CD14-positive monocyte (primary cell): Measurements from ENCODE around the gene FBXL20. TPM values are rescaled to one million over a fixed set of nuclear protein-coding genes. Genes with fewer than 3 reads are reported as not detected.
A peak's percentile ranks its signal among the peaks of the same experiment; 100 is the strongest.

Experiments used
- DNase-seq, 3 donors: peaks; one replicate each; pipeline ENCODE4 v3.0.0-alpha.2; 2011 to 2022
- H2AFZ ChIP-seq: 2 replicates; pipeline ENCODE4 v1.6.0; 2012; ENCODE audit warnings: mild to moderate bottlenecking, low read depth, low read length, inconsistent platforms; ENCODE audit not compliant: insufficient read depth, poor library complexity, severe bottlenecking
- H3K27ac ChIP-seq, 2 donors: 1 replicate in 1 of 2; 2 replicates in 1 of 2; pipeline ENCODE4 v1.5.1; 2012 to 2013; ENCODE audit warnings: low read length in 2 of 2, control low read depth in 1 of 2, inconsistent platforms in 1 of 2, low read depth in 1 of 2, mild to moderate bottlenecking in 1 of 2
- H3K27me3 ChIP-seq, 2 donors: one replicate each; pipeline versions ENCODE4 v1.6.0 to v1.6.1; 2011 to 2013; ENCODE audit warnings: low read length in 2 of 2; ENCODE audit not compliant: control insufficient read depth in 2 of 2, insufficient read depth in 2 of 2
- H3K36me3 ChIP-seq, 2 donors: replicated peaks in 1 of 2; 1 replicate in 1 of 2; 2 replicates in 1 of 2; pipeline versions ENCODE4 v1.5.1 to v1.6.1; 2012 to 2013; ENCODE audit warnings: low read length in 2 of 2, control low read depth in 1 of 2, inconsistent platforms in 1 of 2, mild to moderate bottlenecking in 1 of 2; ENCODE audit not compliant: insufficient read depth in 2 of 2, control insufficient read depth in 1 of 2
- H3K4me1 ChIP-seq, 2 donors: 1 replicate in 1 of 2; 2 replicates in 1 of 2; pipeline versions ENCODE4 v1.5.1 to v1.6.1; 2012 to 2013; ENCODE audit warnings: low read length in 2 of 2, control low read depth in 1 of 2, inconsistent platforms in 1 of 2, mild to moderate bottlenecking in 1 of 2, moderate library complexity in 1 of 2; ENCODE audit not compliant: insufficient read depth in 2 of 2, control insufficient read depth in 1 of 2
- H3K4me2 ChIP-seq: replicated peaks from 2 replicates; pipeline ENCODE3; 2012; ENCODE audit warnings: low read length, moderate library complexity, mild to moderate bottlenecking; ENCODE audit not compliant: poor library complexity, severe bottlenecking; ENCODE audit errors: extremely low read depth
- H3K4me3 ChIP-seq, 3 experiments: fragments of 200-600 bp in 1 of 3; sonication (generic) in 1 of 3; replicated peaks in 1 of 3; 1 replicate in 2 of 3; 2 replicates in 1 of 3; pipeline ENCODE4 v1.5.1; 2011 to 2013; ENCODE audit warnings: low read length in 3 of 3, mild to moderate bottlenecking in 3 of 3, control low read depth in 2 of 3, low read depth in 2 of 3, inconsistent platforms in 1 of 3, moderate library complexity in 1 of 3
- H3K79me2 ChIP-seq: 2 replicates; pipeline ENCODE4 v1.6.0; 2012; ENCODE audit warnings: mild to moderate bottlenecking, control low read depth, inconsistent platforms, low read length, moderate library complexity; ENCODE audit not compliant: insufficient read depth
- H3K9ac ChIP-seq: 2 replicates; pipeline ENCODE4 v1.6.0; 2017; ENCODE audit warnings: low read length, mild to moderate bottlenecking; ENCODE audit not compliant: insufficient read depth, poor library complexity, severe bottlenecking
- H3K9me3 ChIP-seq, 2 donors: replicated peaks in 1 of 2; 1 replicate in 1 of 2; 2 replicates in 1 of 2; pipeline versions ENCODE4 v1.5.1 to v1.6.1; 2012 to 2013; ENCODE audit warnings: low read length in 2 of 2, control low read depth in 1 of 2; ENCODE audit not compliant: control insufficient read depth in 1 of 2, insufficient read depth in 1 of 2
- H4K20me1 ChIP-seq: 2 replicates; pipeline ENCODE4 v1.6.0; 2012; ENCODE audit warnings: mild to moderate bottlenecking, low read length, control low read depth, moderate library complexity; ENCODE audit not compliant: insufficient read depth
- H3K27ac Mint-ChIP-seq, 7 donors: one replicate each; pipeline ENCODE4 v1.8.0; 2020; ENCODE audit warnings: mild to moderate bottlenecking in 7 of 7, mixed read lengths in 7 of 7, moderate library complexity in 6 of 7, inconsistent platforms in 2 of 7
- H3K27me3 Mint-ChIP-seq, 3 donors: one replicate each; pipeline ENCODE4 v1.8.0; 2021 to 2022; ENCODE audit warnings: low read depth in 3 of 3, mild to moderate bottlenecking in 3 of 3, mixed read lengths in 3 of 3, moderate library complexity in 3 of 3, inconsistent platforms in 1 of 3
- H3K36me3 Mint-ChIP-seq, 2 donors: one replicate each; pipeline ENCODE4 v1.8.0; 2020; ENCODE audit warnings: mixed read lengths in 2 of 2, inconsistent platforms in 1 of 2, mild to moderate bottlenecking in 1 of 2
- H3K4me1 Mint-ChIP-seq: one replicate; pipeline ENCODE4 v1.8.0; 2020; ENCODE audit warnings: mild to moderate bottlenecking, mixed read lengths
- H3K4me3 Mint-ChIP-seq, 2 donors: one replicate each; pipeline ENCODE4 v1.8.0; 2020; ENCODE audit warnings: mild to moderate bottlenecking in 2 of 2, mixed read lengths in 2 of 2, moderate library complexity in 1 of 2
- H3K9me3 Mint-ChIP-seq, 7 donors: one replicate each; pipeline ENCODE4 v1.8.0; 2020 to 2022; ENCODE audit warnings: mixed read lengths in 7 of 7, mild to moderate bottlenecking in 6 of 7, moderate library complexity in 6 of 7, inconsistent platforms in 2 of 7
- WGBS: methylation state at CpG from one replicate; pipeline ENCODE4 v1.1.5; 2013; ENCODE audit warnings: missing lambda C conversion rate; ENCODE audit not compliant: insufficient coverage; 5-methylcytosine and 5-hydroxymethylcytosine counted together
- intact Hi-C, 2 donors: fragments of 100-400 bp; cut with micrococcal nuclease; formaldehyde crosslinking; loops; one replicate each; pipeline versions ENCODE4 v1.15.0 to v1.15.1; 2023
- polyA plus RNA-seq, 3 donors: library from polyadenylated mRNA; depleted of rRNA in 1 of 3; unstranded in 2 of 3; stranded (reverse) in 1 of 3; fragments of 300-500 nt in 2 of 3; fragments of >200 nt in 1 of 3; fragmentation: Illumina TruSeq in 2 of 3; gene quantifications; 1 replicate in 2 of 3; 2 replicates in 1 of 3; pipeline ENCODE4 v1.2.3, GENCODE V29; 2012 to 2021
- TF ChIP-seq, protein P1 (sequence below): fragments of 200-600 bp; IDR thresholded peaks from one replicate; pipeline ENCODE4 v1.8.0; 2022; ENCODE audit warnings: antibody characterized with exemption, mild to moderate bottlenecking

FBXL20 gene
- polyA plus RNA-seq, 3 donors, result 4.0 to 7.7 (median 4.7) TPM

DNA sequence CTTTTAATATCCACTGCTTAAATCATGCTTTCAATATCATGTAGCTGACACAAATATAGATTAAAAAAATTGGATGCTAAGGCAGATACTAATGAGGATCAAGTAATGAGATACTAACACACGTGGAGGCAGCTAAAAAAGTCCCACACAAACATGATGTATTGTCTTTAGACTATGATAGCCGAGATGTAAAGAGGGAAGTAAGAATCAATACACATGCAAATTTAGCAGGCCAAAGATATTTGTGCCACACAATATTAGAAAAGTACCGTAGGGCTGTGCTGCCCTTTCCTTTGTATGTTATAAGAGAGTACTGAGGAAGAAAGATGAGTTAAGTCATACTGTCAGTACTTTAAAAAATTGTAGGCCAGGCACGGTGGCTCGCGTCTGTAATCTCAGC, 124.3 kb downstream of the FBXL20 start:
- no peak overlapping the region for H2AFZ ChIP-seq
- no peak overlapping the region for H3K27ac ChIP-seq
- H3K4me1 Mint-ChIP-seq, result no peaks in the 10 kb centered on the region
- H3K4me3 ChIP-seq, result no peak overlapping the region
- H3K27me3 ChIP-seq, result no peaks in the 10 kb centered on the region
- H3K4me2 ChIP-seq, result no peak overlapping the region
- no peak overlapping the region for H3K9ac ChIP-seq
- no peaks in the 10 kb centered on the region for H3K27me3 Mint-ChIP-seq
- no peak overlapping the region for H3K4me3 Mint-ChIP-seq
- no peaks in the 10 kb centered on the region for H3K4me1 ChIP-seq
- H3K9me3 ChIP-seq, result no peaks in the 10 kb centered on the region
- intact Hi-C loops, result no loop called here
- TF ChIP-seq, protein P1, sequence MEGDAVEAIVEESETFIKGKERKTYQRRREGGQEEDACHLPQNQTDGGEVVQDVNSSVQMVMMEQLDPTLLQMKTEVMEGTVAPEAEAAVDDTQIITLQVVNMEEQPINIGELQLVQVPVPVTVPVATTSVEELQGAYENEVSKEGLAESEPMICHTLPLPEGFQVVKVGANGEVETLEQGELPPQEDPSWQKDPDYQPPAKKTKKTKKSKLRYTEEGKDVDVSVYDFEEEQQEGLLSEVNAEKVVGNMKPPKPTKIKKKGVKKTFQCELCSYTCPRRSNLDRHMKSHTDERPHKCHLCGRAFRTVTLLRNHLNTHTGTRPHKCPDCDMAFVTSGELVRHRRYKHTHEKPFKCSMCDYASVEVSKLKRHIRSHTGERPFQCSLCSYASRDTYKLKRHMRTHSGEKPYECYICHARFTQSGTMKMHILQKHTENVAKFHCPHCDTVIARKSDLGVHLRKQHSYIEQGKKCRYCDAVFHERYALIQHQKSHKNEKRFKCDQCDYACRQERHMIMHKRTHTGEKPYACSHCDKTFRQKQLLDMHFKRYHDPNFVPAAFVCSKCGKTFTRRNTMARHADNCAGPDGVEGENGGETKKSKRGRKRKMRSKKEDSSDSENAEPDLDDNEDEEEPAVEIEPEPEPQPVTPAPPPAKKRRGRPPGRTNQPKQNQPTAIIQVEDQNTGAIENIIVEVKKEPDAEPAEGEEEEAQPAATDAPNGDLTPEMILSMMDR, result no peak
- WGBS, result no CpG with 5 or more reads among the region's 6 CpGs
- no peak for DNase-seq
- H4K20me1 ChIP-seq, result no peaks in the 10 kb centered on the region
- no peaks in the 10 kb centered on the region for H3K9me3 Mint-ChIP-seq
- H3K36me3 ChIP-seq, result peaks cover 66 to 87% of the 10 kb centered on the region in 2 donors
- H3K36me3 Mint-ChIP-seq, result peaks cover 47 to 75% of the 10 kb centered on the region in 2 donors
- H3K27ac Mint-ChIP-seq, result peak overlapping the region in 2 of 7 donors; percentile 40 to 41
- H3K79me2 ChIP-seq, result no peaks in the 10 kb centered on the region

DNA sequence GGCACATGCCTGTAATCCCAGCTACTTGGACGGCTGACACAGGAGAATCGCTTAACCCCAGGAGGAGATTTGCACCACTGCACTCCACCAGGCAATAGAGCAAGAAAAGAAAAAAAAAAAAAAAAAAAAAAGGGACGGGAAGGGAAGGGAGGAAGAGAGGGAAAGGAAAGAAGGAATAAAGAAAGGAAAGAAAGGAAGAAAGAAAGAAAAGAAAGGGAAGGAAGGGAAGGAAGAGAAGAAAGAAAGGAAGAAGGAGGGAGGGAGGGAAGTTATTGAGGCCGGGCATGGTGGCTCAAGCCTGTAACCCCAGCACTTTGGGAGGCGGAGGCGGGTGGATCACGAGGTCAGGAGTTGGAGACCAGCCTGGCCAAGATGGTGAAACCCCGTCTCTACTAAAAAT, 125.3 kb downstream of the FBXL20 start:
- 90% methylated on average over 1 of the region's 8 CpGs for WGBS
- no peaks in the 10 kb centered on the region for H3K27me3 ChIP-seq

More for the DNA sequence above, 125.3 kb downstream of the FBXL20 start:
- H3K4me1 ChIP-seq, result no peaks in the 10 kb centered on the region
- no peak overlapping the region for H3K4me2 ChIP-seq
- no peaks in the 10 kb centered on the region for H3K79me2 ChIP-seq
- intact Hi-C loops, result no loop called here
- H4K20me1 ChIP-seq, result no peaks in the 10 kb centered on the region
- no peak overlapping the region for H3K9ac ChIP-seq
- no peak overlapping the region for H3K4me3 Mint-ChIP-seq
- peaks cover 56 to 80% of the 10 kb centered on the region in 2 donors for H3K36me3 ChIP-seq
- no peak overlapping the region for H3K27ac ChIP-seq
- no peaks in the 10 kb centered on the region for H3K9me3 ChIP-seq
- H3K9me3 Mint-ChIP-seq, result no peaks in the 10 kb centered on the region
- no peak for DNase-seq
- H3K36me3 Mint-ChIP-seq, result peaks cover 45 to 76% of the 10 kb centered on the region in 2 donors
- no peak overlapping the region for H2AFZ ChIP-seq
- no peak overlapping the region for H3K4me3 ChIP-seq
- no peak overlapping the region for H3K27ac Mint-ChIP-seq
- TF ChIP-seq, protein P1, result no peak
- peaks cover 1% of the 10 kb centered on the region for H3K4me1 Mint-ChIP-seq
- H3K27me3 Mint-ChIP-seq, result no peaks in the 10 kb centered on the region
